Astrocyte (in vitro differentiated cells and primary cell): ENCODE results near the gene KCNH4. TPM values are rescaled to one million over a fixed set of nuclear protein-coding genes. Genes with fewer than 3 reads are reported as not detected.

Experiments used
- DNase-seq: peaks from one replicate; pipeline ENCODE4 v3.0.0-alpha.2; 2010; ENCODE audit warnings: low read depth
- FAIRE-seq: peaks from 2 replicates; lab custom pipeline; 2011; peaks lifted over from hg19 to GRCh38; lab: Jason Lieb, UNC
- H2AFZ ChIP-seq: 2 replicates; pipeline ENCODE4 v1.6.0; 2012; ENCODE audit warnings: low read depth, low read length, inconsistent platforms
- H3K27ac ChIP-seq: 2 replicates; pipeline ENCODE4 v1.5.1; 2011; ENCODE audit warnings: low read depth, low read length, inconsistent platforms
- H3K27me3 ChIP-seq: 2 replicates; pipeline ENCODE4 v1.6.0; 2011; ENCODE audit warnings: low read length, inconsistent platforms; ENCODE audit not compliant: insufficient read depth
- H3K36me3 ChIP-seq: 2 replicates; pipeline ENCODE4 v1.5.1; 2011; ENCODE audit warnings: low read length, inconsistent platforms; ENCODE audit not compliant: insufficient read depth
- H3K4me1 ChIP-seq: 2 replicates; pipeline ENCODE4 v1.5.1; 2011; ENCODE audit warnings: low read length, inconsistent platforms; ENCODE audit not compliant: insufficient read depth
- H3K4me2 ChIP-seq: 2 replicates; pipeline ENCODE4 v1.6.0; 2012; ENCODE audit warnings: low read length, inconsistent platforms
- H3K4me3 ChIP-seq: 2 replicates; pipeline ENCODE4 v1.5.1; 2011; ENCODE audit warnings: low read depth, mild to moderate bottlenecking, low read length, inconsistent platforms; ENCODE audit not compliant: insufficient read depth
- H3K79me2 ChIP-seq: 2 replicates; pipeline ENCODE4 v1.6.0; 2012; ENCODE audit warnings: mild to moderate bottlenecking, low read length, inconsistent platforms; ENCODE audit not compliant: insufficient read depth
- H3K9ac ChIP-seq: 2 replicates; pipeline ENCODE4 v1.6.0; 2012; ENCODE audit warnings: mild to moderate bottlenecking, low read length, inconsistent platforms
- H3K9me3 ChIP-seq: 2 replicates; pipeline ENCODE4 v1.5.1; 2012; ENCODE audit warnings: low read depth, mild to moderate bottlenecking, low read length, inconsistent platforms; ENCODE audit not compliant: insufficient read depth
- H4K20me1 ChIP-seq: 2 replicates; pipeline ENCODE4 v1.6.0; 2012; ENCODE audit warnings: low read length, inconsistent platforms; ENCODE audit not compliant: insufficient read depth
- H3K27ac Mint-ChIP-seq: one replicate; pipeline ENCODE4 v1.8.0; 2021; ENCODE audit warnings: mild to moderate bottlenecking, mixed read lengths; ENCODE audit not compliant: unreplicated experiment
- H3K27me3 Mint-ChIP-seq: one replicate; pipeline ENCODE4 v1.8.0; 2021; ENCODE audit warnings: low read depth, mixed read lengths; ENCODE audit not compliant: unreplicated experiment
- H3K36me3 Mint-ChIP-seq: one replicate; pipeline ENCODE4 v1.8.0; 2021; ENCODE audit warnings: low read depth, mixed read lengths; ENCODE audit not compliant: unreplicated experiment
- H3K4me1 Mint-ChIP-seq: one replicate; pipeline ENCODE4 v1.8.0; 2021; ENCODE audit warnings: low read depth, mixed read lengths; ENCODE audit not compliant: unreplicated experiment
- H3K4me3 Mint-ChIP-seq: one replicate; pipeline ENCODE4 v1.8.0; 2021; ENCODE audit warnings: mild to moderate bottlenecking, moderate library complexity, mixed read lengths; ENCODE audit not compliant: unreplicated experiment
- H3K9me3 Mint-ChIP-seq: one replicate; pipeline ENCODE4 v1.8.0; 2021; ENCODE audit warnings: mild to moderate bottlenecking, mixed read lengths; ENCODE audit not compliant: unreplicated experiment
- CTCF ChIP-seq: IDR thresholded peaks from 2 replicates; pipeline ENCODE4 v1.5.1; 2011; ENCODE audit warnings: low read depth, mild to moderate bottlenecking, inconsistent platforms, low read length, moderate library complexity; ENCODE audit not compliant: insufficient read depth
- EZH2 ChIP-seq: IDR thresholded peaks from 2 replicates; pipeline ENCODE4 v1.6.1; 2012; ENCODE audit warnings: mild to moderate bottlenecking, low read length, inconsistent platforms; ENCODE audit not compliant: insufficient read depth
- total RNA-seq: library from RNA; stranded (reverse); gene quantifications from 2 replicates; pipeline ENCODE4 v1.2.1, GENCODE V29; 2021

The KCNH4 gene
- total RNA-seq, 1 donor from 2014 or later: not detected

GRCh38 chr17:42114118-42114517, 66.8 kb downstream of the KCNH4 start:
- FAIRE-seq (no peak), DNase-seq (no peak)
- Histone ChIP-seq H3K36me3 (no peaks in the 10 kb centered on the region), H4K20me1 (no peaks in the 10 kb centered on the region), H3K4me3 (no peak overlapping the region), H3K4me2 (no peak overlapping the region), H3K27ac (no peak overlapping the region), H3K9me3 (no peaks in the 10 kb centered on the region), H3K79me2 (no peaks in the 10 kb centered on the region), H3K9ac (no peak overlapping the region), H3K27me3 (no peaks in the 10 kb centered on the region), H2AFZ (no peak overlapping the region), H3K4me1 (no peaks in the 10 kb centered on the region)
- no peak for TF ChIP-seq CTCF
- Mint-ChIP-seq H3K27ac (no peak overlapping the region), H3K36me3 (peaks cover 6% of the 10 kb centered on the region), H3K9me3 (peaks cover 2% of the 10 kb centered on the region), H3K4me1 (peaks cover 3% of the 10 kb centered on the region), H3K4me3 (no peak overlapping the region), H3K27me3 (peaks cover 5% of the 10 kb centered on the region)

GRCh38 chr17:42113293-42114069, 67.5 kb downstream of the KCNH4 start:
- H3K4me3 Mint-ChIP-seq: no peak overlapping the region
- Histone ChIP-seq H3K27ac (no peak overlapping the region), H3K9ac (no peak overlapping the region), H3K27me3 (no peaks in the 10 kb centered on the region), H3K4me1 (no peaks in the 10 kb centered on the region), H3K9me3 (no peaks in the 10 kb centered on the region), H4K20me1 (no peaks in the 10 kb centered on the region), H3K79me2 (no peaks in the 10 kb centered on the region), H3K4me3 (no peak overlapping the region), H2AFZ (no peak overlapping the region), H3K4me2 (no peak overlapping the region), H3K36me3 (no peaks in the 10 kb centered on the region)
- no peak for TF ChIP-seq EZH2
- TF ChIP-seq CTCF: no peak
- H3K36me3 Mint-ChIP-seq: peaks cover 6% of the 10 kb centered on the region
- FAIRE-seq (no peak), DNase-seq (no peak)
- H3K27me3 Mint-ChIP-seq: peaks cover 5% of the 10 kb centered on the region
- peak overlapping the region; percentile 66 for H3K27ac Mint-ChIP-seq
- H3K4me1 Mint-ChIP-seq: peaks cover 3% of the 10 kb centered on the region
- peaks cover 2% of the 10 kb centered on the region for H3K9me3 Mint-ChIP-seq

GRCh38 chr17:42112552-42113176, 68.3 kb downstream of the KCNH4 start, which contains the start of gene DHX58:
TSS of gene DHX58 (minus strand) at chr17:42112714. CDS start at chr17:42111892, 822 bp downstream.
- Histone ChIP-seq H3K4me2 (peak within 1 kb of the TSS; percentile 64), H3K27me3 (no peaks in the 10 kb centered on the region), H3K4me3 (no peak within 1 kb of the TSS), H3K9ac (peak within 1 kb of the TSS; percentile 56), H2AFZ (peak within 1 kb of the TSS; percentile 49), H3K36me3 (no peaks in the 10 kb centered on the region), H3K4me1 (no peaks in the 10 kb centered on the region), H3K9me3 (no peaks in the 10 kb centered on the region), H4K20me1 (no peaks in the 10 kb centered on the region), H3K27ac (no peak within 1 kb of the TSS), H3K79me2 (no peaks in the 10 kb centered on the region)
- peaks cover 5% of the 10 kb centered on the region for H3K27me3 Mint-ChIP-seq
- peaks cover 6% of the 10 kb centered on the region for H3K36me3 Mint-ChIP-seq
- FAIRE-seq (peak; percentile 88), DNase-seq (peak; percentile 49)
- H3K4me3 Mint-ChIP-seq: peak within 1 kb of the TSS; percentile 40
- peak within 1 kb of the TSS; percentile 80 for H3K27ac Mint-ChIP-seq
- TF ChIP-seq CTCF (no peak), EZH2 (no peak)
- H3K4me1 Mint-ChIP-seq: peaks cover 3% of the 10 kb centered on the region
- H3K9me3 Mint-ChIP-seq: peaks cover 2% of the 10 kb centered on the region
